ENCODE results near the gene MTHFSD. TPM values are rescaled to one million over a fixed set of nuclear protein-coding genes. Genes with fewer than 3 reads are reported as not detected.

Gene MTHFSD
- total and polyA plus RNA-seq, 2 of the 8 experiments (the other 6 are each of a cell fraction or from before 2014, with no cell fraction given) = 7.1 to 9.8 TPM

- Histone ChIP-seq H3K79me1 (ENCODE audit: low read depth, low read length) (no peaks in the 10 kb centered on the region), H3K36me3 (ENCODE audit: control insufficient read depth in 2 of 4, insufficient read depth in 4 of 4, low read length in 3 of 4) (peaks cover 0 to 10% (median 0%) of the 10 kb centered on the region in 4 experiments; a peak in 1 of 8 replicates), H3K4me2 (ENCODE audit: insufficient read depth in 1 of 2, low read depth in 2 of 2, low read length in 2 of 2) (peak overlapping the region; percentile 83 to 95), H3K56ac (replicated peaks; ENCODE audit: insufficient read length, low read depth, low read length) (no peak overlapping the region), H3K4ac (replicated peaks; ENCODE audit: insufficient read length, low read depth, low read length) (peak overlapping the region; percentile 2), H2BK20ac (ENCODE audit: low read length) (no peak overlapping the region), H3K9me3 (ENCODE audit: insufficient read depth in 2 of 2, low read depth in 1 of 2, low read length in 1 of 2) (no peaks in the 10 kb centered on the region), H3K27me3 (replicated peaks in 1 of 4; ENCODE audit: control insufficient read depth in 3 of 4, extremely low read depth in 1 of 4, insufficient read depth in 3 of 4, low read length in 3 of 4) (peaks cover 91 to 100% (median 97%) of the 10 kb centered on the region in 4 experiments), H2AFZ (ENCODE audit: low read length) (no peak overlapping the region), H3K27ac (ENCODE audit: low read depth, low read length) (no peak overlapping the region), H4K5ac (ENCODE audit: insufficient read length, low read depth, low read length) (no peak overlapping the region), H2BK12ac (ENCODE audit: low read depth, low read length) (peak overlapping the region; percentile 14; the same call in 1 of the 2 replicates), H3K14ac (ENCODE audit: insufficient read length) (no peak overlapping the region), H3K23ac (ENCODE audit: insufficient read length) (no peak overlapping the region), H2AK5ac (ENCODE audit: low read depth, low read length) (peak overlapping the region; percentile 68; the same call in 1 of the 2 replicates), H2BK5ac (ENCODE audit: low read depth, low read length) (peak overlapping the region; percentile 21; the same call in 1 of the 2 replicates), H3K18ac (ENCODE audit: extremely low read depth, low read length) (no peak overlapping the region), H3K9ac (replicated peaks in 1 of 4; ENCODE audit: extremely low read depth in 1 of 4, low read depth in 3 of 4, low read length in 3 of 4) (no peak overlapping the region), H3K23me2 (ENCODE audit: low read depth, low read length) (peaks cover 11% of the 10 kb centered on the region; the same call in 1 of the 2 replicates), H3K79me2 (ENCODE audit: control insufficient read depth in 1 of 2, insufficient read depth in 2 of 2, low read length in 2 of 2) (no peaks in the 10 kb centered on the region), H2BK15ac (ENCODE audit: low read length) (no peak overlapping the region), H4K91ac (replicated peaks; ENCODE audit: insufficient read length, low read length) (no peak overlapping the region), H2BK120ac (replicated peaks; ENCODE audit: low read depth, low read length) (no peak overlapping the region), H3K4me3 (ENCODE audit: extremely low read depth in 1 of 4, insufficient read depth in 2 of 4, low read depth in 3 of 4, low read length in 4 of 4) (peak overlapping the region; percentile 41 to 66 (median 43)), H3K4me1 (replicated peaks in 1 of 4; ENCODE audit: control insufficient read depth in 3 of 4, insufficient read depth in 4 of 4, low read length in 3 of 4) (peaks cover 8 to 59% (median 34%) of the 10 kb centered on the region in 4 experiments), H4K8ac (ENCODE audit: extremely low read depth, insufficient read depth, low read length) (no peak overlapping the region), H4K20me1 (replicated peaks in 1 of 2; ENCODE audit: control insufficient read depth in 1 of 2, insufficient read depth in 2 of 2, low read length in 2 of 2) (peaks cover 15% of the 10 kb centered on the region in 2 experiments)
- peak in 1 of 2 experiments; percentile 89 for DNase-seq (ENCODE audit: low read depth in 1 of 2, low spot score in 2 of 2)
- WGBS, 2 experiments (ENCODE audit: extremely low coverage in 1 of 2, insufficient coverage in 1 of 2, insufficient read length in 1 of 2, insufficient replicate concordance in 2 of 2, low coverage in 1 of 2, low lambda C conversion rate in 2 of 2, missing lambda C conversion rate in 1 of 2) = 3% methylated on average over 46 of the region's 54 CpGs; no CpG with 5 or more reads in 1 of the 2 experiments
- CTCF ChIA-PET (ENCODE audit: partially characterized antibody) = interaction anchor here (0.7 to 3.1 kb wide), 14 partner anchors 11 to 597 kb away, joined by 3 to 18 read pairs (median 4); no protein-coding TSS in a partner anchor
- POLR2A ChIA-PET (ENCODE audit: partially characterized antibody) = interaction anchor here (1.2 to 1.5 kb wide), 2 partner anchors 32 to 60 kb away, joined by 3 read pairs; no protein-coding TSS in a partner anchor
- FAIRE-seq = no peak
- no peak for TF ChIP-seq CHD1 (IDR thresholded peaks at IDR 0.05; ENCODE audit: low read depth, low read length)
- peak; percentile 53 to 71 for TF ChIP-seq RAD21 (IDR thresholded peaks at IDR 0.05 in 1 of 2, conservative IDR thresholded peaks at IDR 0.05 in 1 of 2; ENCODE audit: low read depth in 2 of 2, low read length in 2 of 2)
- TF ChIP-seq E2F6 (IDR thresholded peaks at IDR 0.05) = peak; percentile 33; the same call in 1 of the 2 replicates
- TF ChIP-seq POLR2AphosphoS5 (IDR thresholded peaks at IDR 0.05; ENCODE audit: low read depth, low read length) = no peak
- 0 out of 2 replicates have a peak, but pooled peaks have one; percentile 43 for TF ChIP-seq TCF12 (IDR thresholded peaks at IDR 0.05; ENCODE audit: low read depth, low read length)
- no peak for TF ChIP-seq TAF1 (IDR thresholded peaks at IDR 0.05; ENCODE audit: low read depth, low read length)
- TF ChIP-seq ATF3 (IDR thresholded peaks at IDR 0.05; ENCODE audit: insufficient read depth, low read depth, low read length) = no peak
- no peak for TF ChIP-seq SIN3A (conservative IDR thresholded peaks at IDR 0.05 in 1 of 2, IDR thresholded peaks at IDR 0.05 in 1 of 2; ENCODE audit: low read depth in 1 of 2, low read length in 2 of 2)
These were observed 20.9 kb upstream of the MTHFSD start for GRCh38 chr16:86575754-86576557.

Measured in H1 (cell line).